SK-N-SH treated with all-trans-retinoic acid at 6 μM for 48 hours (cell line): ENCODE results near the gene NAV3.

Experiments used
- ATAC-seq: fragments of 200-7000 bp; cut with Tn5 transposase; 3 replicates; pipeline ENCODE4 v1.9.1; 2020; ENCODE audit warnings: mild to moderate bottlenecking, moderate library complexity
- ARNTL ChIP-seq: fragments of 450-650 bp; formaldehyde crosslinking; IDR thresholded peaks from 2 replicates; pipeline ENCODE4 v1.5.0; 2020; ENCODE audit warnings: low read depth, mild to moderate bottlenecking, moderate library complexity, borderline replicate concordance
- BACH2 ChIP-seq: fragments of 250-450 bp; sonication (Bioruptor Pico); IDR thresholded peaks from 2 replicates; pipeline ENCODE4 v1.9.0; 2021; ENCODE audit warnings: mild to moderate bottlenecking, borderline replicate concordance
- CREB5 ChIP-seq: fragments of 250-450 bp; sonication (Bioruptor Pico); IDR thresholded peaks from 2 replicates; pipeline ENCODE4 v1.5.1; 2020; ENCODE audit warnings: low read depth, mild to moderate bottlenecking, moderate library complexity
- CSDC2 ChIP-seq: fragments of 250-450 bp; sonication (Bioruptor Pico); IDR thresholded peaks from 2 replicates; pipeline ENCODE4 v1.5.0; 2020; ENCODE audit warnings: mild to moderate bottlenecking, moderate library complexity
- CSRNP3 ChIP-seq: fragments of 250-450 bp; sonication (Bioruptor Pico); IDR thresholded peaks from 2 replicates; pipeline ENCODE4 v1.5.1; 2021; ENCODE audit warnings: mild to moderate bottlenecking, moderate library complexity
- ESRRG ChIP-seq: fragments of 250-450 bp; sonication (Bioruptor Pico); IDR thresholded peaks from 2 replicates; pipeline ENCODE4 v1.6.1; 2021; ENCODE audit warnings: mild to moderate bottlenecking
- GLIS3 ChIP-seq: fragments of 250-450 bp; sonication (Bioruptor Pico); IDR thresholded peaks from 2 replicates; pipeline ENCODE4 v1.5.0; 2020; ENCODE audit warnings: mild to moderate bottlenecking, moderate library complexity
- ISL1 ChIP-seq: fragments of 250-450 bp; sonication (Bioruptor Pico); IDR thresholded peaks from 2 replicates; pipeline ENCODE4 v2.1.2; 2022; ENCODE audit warnings: mild to moderate bottlenecking, moderate library complexity
- OSR1 ChIP-seq: fragments of 250-450 bp; sonication (Bioruptor Pico); IDR thresholded peaks from 2 replicates; pipeline ENCODE4 v1.8.0; 2022; ENCODE audit warnings: moderate library complexity, mild to moderate bottlenecking, inconsistent platforms
- PATZ1 ChIP-seq: fragments of 250-450 bp; sonication (Bioruptor Pico); IDR thresholded peaks from 2 replicates; pipeline ENCODE4 v1.8.0; 2020; ENCODE audit warnings: mild to moderate bottlenecking, moderate library complexity, borderline replicate concordance
- POU6F1 ChIP-seq: fragments of 250-450 bp; sonication (Bioruptor Pico); IDR thresholded peaks from 2 replicates; pipeline ENCODE4 v1.8.0; 2021; ENCODE audit warnings: low read depth, mild to moderate bottlenecking, moderate library complexity, borderline replicate concordance
- PPARA ChIP-seq: fragments of 250-450 bp; sonication (Bioruptor Pico); IDR thresholded peaks from 2 replicates; pipeline ENCODE4 v1.5.0; 2020; ENCODE audit warnings: mild to moderate bottlenecking, borderline replicate concordance
- RARB ChIP-seq: fragments of 250-450 bp; sonication (Bioruptor Pico); IDR thresholded peaks from 2 replicates; pipeline ENCODE4 v1.8.0; 2021; ENCODE audit warnings: mild to moderate bottlenecking, moderate library complexity
- SNAI2 ChIP-seq: fragments of 250-450 bp; sonication (Bioruptor Pico); IDR thresholded peaks from 2 replicates; pipeline ENCODE4 v1.5.0; 2020; ENCODE audit warnings: mild to moderate bottlenecking, moderate library complexity
- TCF4 ChIP-seq: fragments of 250-450 bp; sonication (Bioruptor Pico); IDR thresholded peaks from 2 replicates; pipeline ENCODE4 v1.8.0; 2021; ENCODE audit warnings: mild to moderate bottlenecking, moderate library complexity, borderline replicate concordance
- TOX ChIP-seq: fragments of 250-450 bp; sonication (Bioruptor Pico); IDR thresholded peaks from 2 replicates; pipeline ENCODE4 v1.8.0; 2021; ENCODE audit warnings: mild to moderate bottlenecking, moderate library complexity, borderline replicate concordance
- TSHZ2 ChIP-seq: fragments of 250-450 bp; sonication (Bioruptor Pico); IDR thresholded peaks from 2 replicates; pipeline ENCODE4 v1.5.0; 2020; ENCODE audit warnings: mild to moderate bottlenecking, moderate library complexity
- ZC3H10 ChIP-seq: fragments of 250-450 bp; sonication (Bioruptor Pico); IDR thresholded peaks from 2 replicates; pipeline ENCODE4 v1.5.1; 2021; ENCODE audit warnings: mild to moderate bottlenecking, moderate library complexity
- ZFP30 ChIP-seq: fragments of 450-650 bp; formaldehyde crosslinking; IDR thresholded peaks from 2 replicates; pipeline ENCODE4 v1.5.0; 2022; ENCODE audit warnings: mild to moderate bottlenecking, moderate library complexity
- ZNF70 ChIP-seq: fragments of 450-650 bp; formaldehyde crosslinking; IDR thresholded peaks from 2 replicates; pipeline ENCODE4 v1.5.0; 2020; ENCODE audit warnings: mild to moderate bottlenecking, moderate library complexity
- ZNF8 ChIP-seq: fragments of 450-650 bp; formaldehyde crosslinking; IDR thresholded peaks from 2 replicates; pipeline ENCODE4 v1.5.0; 2020; ENCODE audit warnings: mild to moderate bottlenecking, moderate library complexity

NAV3 gene

GRCh38 chr12:78226763-78227162, 396.1 kb downstream of the NAV3 start (continued):
- TF ChIP-seq PPARA (CRISPR knock-in tag), result no peak

- ATAC-seq, result 0 out of 3 replicates have a peak, but pooled peaks have one; percentile 49
- TF ChIP-seq TCF4 (CRISPR knock-in tag), result no peak
- no peak for TF ChIP-seq OSR1
- TF ChIP-seq ISL1, result no peak
- no peak for TF ChIP-seq CSRNP3
- no peak for TF ChIP-seq ZFP30 (CRISPR knock-in tag)
- TF ChIP-seq RARB (CRISPR knock-in tag), result no peak
- TF ChIP-seq TOX (CRISPR knock-in tag), result no peak
- TF ChIP-seq ZNF70, result no peak
- no peak for TF ChIP-seq BACH2
- no peak for TF ChIP-seq CSDC2 (CRISPR knock-in tag)
- no peak for TF ChIP-seq ZC3H10
Measured at GRCh38 chr12:78229591-78230101, 399.0 kb downstream of the NAV3 start.

- no peak for TF ChIP-seq RARB (CRISPR knock-in tag)
Measured at GRCh38 chr12:78232756-78233155, 402.1 kb downstream of the NAV3 start.

GRCh38 chr12:78236264-78236663, 405.6 kb downstream of the NAV3 start:
- TF ChIP-seq SNAI2 (CRISPR knock-in tag), result no peak
- TF ChIP-seq RARB (CRISPR knock-in tag), result no peak
- no peak for TF ChIP-seq ZFP30 (CRISPR knock-in tag)

More at GRCh38 chr12:78232756-78233155, 402.1 kb downstream of the NAV3 start:
- ATAC-seq, result no peak

GRCh38 chr12:78239544-78239943, 408.9 kb downstream of the NAV3 start:
- ATAC-seq, result no peak
- TF ChIP-seq CSRNP3, result no peak
- TF ChIP-seq PPARA (CRISPR knock-in tag), result no peak
- TF ChIP-seq ARNTL (CRISPR knock-in tag), result no peak
- TF ChIP-seq POU6F1 (CRISPR knock-in tag), result no peak
- TF ChIP-seq ISL1, result no peak
- no peak for TF ChIP-seq BACH2
- TF ChIP-seq CREB5 (CRISPR knock-in tag), result no peak
- TF ChIP-seq ZNF70, result no peak
- TF ChIP-seq TSHZ2, result no peak
- TF ChIP-seq ZC3H10, result no peak
- no peak for TF ChIP-seq ZNF8 (CRISPR knock-in tag)
- no peak for TF ChIP-seq ESRRG (CRISPR knock-in tag)
- TF ChIP-seq PATZ1 (CRISPR knock-in tag), result no peak
- no peak for TF ChIP-seq RARB (CRISPR knock-in tag)
- no peak for TF ChIP-seq SNAI2 (CRISPR knock-in tag)
- TF ChIP-seq GLIS3 (CRISPR knock-in tag), result no peak

More at GRCh38 chr12:78236264-78236663, 405.6 kb downstream of the NAV3 start:
- no peak for ATAC-seq
